ENCODE results near the gene NUP50.

NUP50 gene

GRCh38 chr22:45228401-45228754 lies 64.7 kb downstream of the NUP50 start:
- no peak for DNase-seq (ENCODE audit: low spot score)

GRCh38 chr22:45229181-45229580 lies 65.5 kb downstream of the NUP50 start:
- no peak for DNase-seq (ENCODE audit: low spot score)

GRCh38 chr22:45230026-45230721 lies 66.4 kb downstream of the NUP50 start:
- DNase-seq (ENCODE audit: low spot score): no peak

GRCh38 chr22:45231293-45231692 lies 67.6 kb downstream of the NUP50 start:
- DNase-seq (ENCODE audit: low spot score): no peak

- DNase-seq (ENCODE audit: low spot score): no peak
These were observed 69.7 kb downstream of the NUP50 start for GRCh38 chr22:45233386-45233785.

- no peak for DNase-seq (ENCODE audit: low spot score)
These were observed 70.1 kb downstream of the NUP50 start for GRCh38 chr22:45233827-45234226.

GRCh38 chr22:45235101-45235777 lies 71.5 kb downstream of the NUP50 start:
- DNase-seq (ENCODE audit: low spot score): no peak

- DNase-seq (ENCODE audit: low spot score): no peak
These were observed 72.2 kb downstream of the NUP50 start for GRCh38 chr22:45235851-45236342.

GRCh38 chr22:45237065-45237990 lies 73.6 kb downstream of the NUP50 start:
- no peak for DNase-seq (ENCODE audit: low spot score)

Measured in putamen (tissue), 1 donor.